DOHH2 (cell line): Measurements from ENCODE around the gene KRTAP5-2.

Experiments used
- H3F3A ChIP-seq: fragments of 200-600 bp; sonication (generic), shearing (Covaris generic); 2 replicates; pipeline ENCODE4 v1.6.0; 2016; ENCODE audit warnings: antibody characterized with exemption, mild to moderate bottlenecking; ENCODE audit not compliant: control insufficient read depth, insufficient read depth
- H3K27ac ChIP-seq: fragments of 200-600 bp; sonication (generic); 2 replicates; pipeline ENCODE4 v1.5.1; 2014; ENCODE audit warnings: low read depth, mild to moderate bottlenecking, low read length, moderate library complexity
- H3K27me3 ChIP-seq: fragments of 200-600 bp; sonication (generic); 2 replicates; pipeline ENCODE4 v1.6.1; 2014; ENCODE audit warnings: mild to moderate bottlenecking, low read length, mixed read lengths; ENCODE audit not compliant: control insufficient read depth
- H3K36me3 ChIP-seq: fragments of 200-600 bp; sonication (generic); 2 replicates; pipeline ENCODE4 v1.6.1; 2014; ENCODE audit warnings: mild to moderate bottlenecking, low read length, moderate library complexity, mixed read lengths; ENCODE audit not compliant: control insufficient read depth
- H3K4me1 ChIP-seq: fragments of 200-600 bp; sonication (generic); 2 replicates; pipeline ENCODE4 v1.6.1; 2014; ENCODE audit warnings: mild to moderate bottlenecking, low read length, mixed read lengths; ENCODE audit not compliant: control insufficient read depth
- H3K4me2 ChIP-seq: fragments of 200-600 bp; sonication (generic); 2 replicates; pipeline ENCODE4 v1.6.0; 2014; ENCODE audit warnings: mild to moderate bottlenecking, low read length, moderate library complexity
- H3K4me3 ChIP-seq: fragments of 200-600 bp; sonication (generic); 2 replicates; pipeline ENCODE4 v1.5.1; 2014; ENCODE audit warnings: mild to moderate bottlenecking, low read length, mixed read lengths
- H3K79me2 ChIP-seq: fragments of 200-600 bp; sonication (generic); 2 replicates; pipeline ENCODE4 v1.6.1; 2014; ENCODE audit warnings: mild to moderate bottlenecking, low read length, mixed read lengths; ENCODE audit not compliant: control insufficient read depth
- H3K9me2 ChIP-seq: fragments of 200-600 bp; sonication (generic); replicated peaks from 2 replicates; pipeline ENCODE4 v1.6.1; 2014; ENCODE audit warnings: mild to moderate bottlenecking, low read length, mixed read lengths; ENCODE audit not compliant: control insufficient read depth
- H3K9me3 ChIP-seq: fragments of 200-600 bp; sonication (generic); 2 replicates; pipeline ENCODE4 v1.6.1; 2014; ENCODE audit warnings: antibody characterized with exemption, low read length, mixed read lengths; ENCODE audit not compliant: control insufficient read depth, insufficient read depth
- H4K20me1 ChIP-seq: fragments of 200-600 bp; sonication (generic); 2 replicates; pipeline ENCODE4 v1.6.0; 2014; ENCODE audit warnings: low read depth, mild to moderate bottlenecking, antibody characterized with exemption, low read length, moderate library complexity; ENCODE audit not compliant: control insufficient read depth, insufficient read depth
- CTCF ChIP-seq: fragments of 200-600 bp; sonication (generic); IDR thresholded peaks from one replicate; pipeline ENCODE4 v1.5.1; 2014; ENCODE audit warnings: antibody characterized with exemption, mild to moderate bottlenecking, low read depth, low read length; ENCODE audit not compliant: poor library complexity, severe bottlenecking
- EZH2phosphoT487 ChIP-seq: fragments of 200-600 bp; sonication (generic); IDR thresholded peaks from 2 replicates; pipeline ENCODE4 v1.6.1; 2017; ENCODE audit warnings: borderline replicate concordance, mild to moderate bottlenecking, antibody characterized with exemption, low read length, moderate library complexity, mixed read lengths

The KRTAP5-2 gene

DNA sequence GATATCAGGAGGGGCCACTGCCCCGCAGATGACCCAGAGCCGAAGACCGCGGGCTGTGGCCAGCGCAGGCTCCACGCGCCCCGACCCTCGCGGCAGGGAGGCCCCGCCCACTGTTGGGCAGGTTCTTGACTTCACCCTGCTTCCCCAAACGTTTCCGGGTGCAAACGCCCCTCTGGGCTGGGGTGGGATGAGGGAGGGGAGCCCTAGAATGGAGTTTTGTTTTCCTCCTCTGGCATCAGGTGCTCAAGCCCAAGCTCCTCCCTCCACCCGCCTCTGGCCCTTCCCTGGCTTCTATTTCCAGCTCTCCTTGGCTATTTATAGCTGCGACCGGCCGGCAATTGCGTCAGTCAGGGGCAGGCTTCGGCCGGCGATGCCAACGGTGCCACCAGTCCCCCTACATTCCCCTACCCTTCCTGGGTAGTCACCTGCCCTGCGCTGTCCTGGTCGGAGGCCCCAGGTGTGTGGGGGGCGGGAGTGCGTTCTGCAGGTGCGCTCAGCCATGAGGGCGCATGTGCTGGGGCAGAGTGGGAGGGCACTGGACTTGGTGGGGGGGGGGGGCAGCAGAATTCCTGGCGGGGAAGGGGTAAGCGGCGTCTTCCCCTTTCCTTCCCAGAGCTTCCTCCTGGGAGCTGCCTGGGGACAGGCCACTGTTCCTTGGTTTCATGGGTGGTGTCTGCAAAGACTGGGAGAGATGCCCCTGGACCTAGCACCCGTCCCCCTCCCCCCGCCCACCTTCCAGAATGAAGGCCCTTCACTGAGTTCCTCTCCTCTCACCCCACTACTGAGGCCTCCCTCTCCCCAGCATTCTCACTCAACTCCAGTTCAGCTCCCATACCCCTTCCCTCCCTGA lies 49.6 kb downstream of the KRTAP5-2 start:
- TF ChIP-seq CTCF, result no peak
- no peak for TF ChIP-seq EZH2phosphoT487
- H3K79me2 ChIP-seq, result no peaks in the 10 kb centered on the region
- no peak overlapping the region for H3K4me3 ChIP-seq
- peaks cover 6% of the 10 kb centered on the region; the same call in 1 of the 2 replicates for H3K4me1 ChIP-seq
- H3K27ac ChIP-seq, result no peak overlapping the region
- no peaks in the 10 kb centered on the region for H3K9me3 ChIP-seq
- no peaks in the 10 kb centered on the region for H4K20me1 ChIP-seq
- no peaks in the 10 kb centered on the region for H3K9me2 ChIP-seq
- no peaks in the 10 kb centered on the region for H3F3A ChIP-seq
- H3K4me2 ChIP-seq, result no peak overlapping the region
- peaks cover 24% of the 10 kb centered on the region for H3K27me3 ChIP-seq
- no peaks in the 10 kb centered on the region for H3K36me3 ChIP-seq

DNA sequence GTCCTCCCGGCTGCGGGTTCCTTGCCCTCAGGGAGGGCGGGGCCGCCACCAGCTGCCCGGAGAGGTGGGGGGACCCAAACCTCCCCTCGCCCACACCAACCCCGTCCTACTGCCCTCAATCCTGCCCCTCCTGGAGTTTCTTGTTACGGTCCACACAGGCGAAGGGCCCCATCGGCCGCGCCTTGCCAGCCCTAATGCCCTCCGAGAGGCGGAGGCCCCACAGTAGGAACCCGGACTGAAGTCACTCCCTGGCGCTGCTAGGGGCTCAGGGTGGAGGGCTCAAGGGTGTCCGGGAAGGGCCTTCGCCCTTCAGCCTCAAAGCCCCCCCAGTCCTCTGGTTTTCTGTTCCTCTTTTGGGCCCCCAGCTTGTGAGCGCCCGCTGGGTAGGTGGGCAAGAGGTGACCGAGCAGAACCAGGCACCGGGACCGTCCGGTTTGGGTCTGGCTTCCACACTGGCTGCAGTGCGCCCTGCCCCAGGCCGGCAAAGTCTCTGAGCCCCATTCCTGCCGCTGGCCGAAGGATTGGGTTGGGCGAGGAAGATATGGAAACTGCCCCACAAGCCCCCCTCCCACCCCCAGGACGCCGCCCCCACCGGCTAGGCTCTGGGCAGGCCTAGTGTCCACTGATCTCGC lies 50.5 kb downstream of the KRTAP5-2 start:
- no peak overlapping the region for H3K4me2 ChIP-seq

More for the DNA sequence above, 50.5 kb downstream of the KRTAP5-2 start:
- peaks cover 6% of the 10 kb centered on the region; the same call in 1 of the 2 replicates for H3K4me1 ChIP-seq
- no peaks in the 10 kb centered on the region for H4K20me1 ChIP-seq
- TF ChIP-seq CTCF (no peak), EZH2phosphoT487 (no peak)
- no peaks in the 10 kb centered on the region for H3K79me2 ChIP-seq
- H3K9me3 ChIP-seq, result no peaks in the 10 kb centered on the region
- H3K9me2 ChIP-seq, result no peaks in the 10 kb centered on the region
- H3K27ac ChIP-seq, result no peak overlapping the region
- no peaks in the 10 kb centered on the region for H3F3A ChIP-seq
- H3K36me3 ChIP-seq, result no peaks in the 10 kb centered on the region
- no peak overlapping the region for H3K4me3 ChIP-seq
- H3K27me3 ChIP-seq, result peaks cover 24% of the 10 kb centered on the region
